Lower leg skin (tissue), 4 donors: Measurements from ENCODE around the gene GPC6. TPM values are rescaled to one million over a fixed set of nuclear protein-coding genes. Genes with fewer than 3 reads are reported as not detected.

ENCODE experiments used
- DNase-seq, 2 donors: peaks; one replicate each; pipeline ENCODE4 v3.0.0-alpha.2; 2019; ENCODE audit warnings: low spot score in 2 of 2
- H3K4me3 ChIP-seq: fragments of 200-600 bp; sonication (generic); 2 replicates; pipeline ENCODE4 v1.5.1; 2017; ENCODE audit warnings: mild to moderate bottlenecking, low read depth; ENCODE audit not compliant: poor library complexity, severe bottlenecking
- POLR2A ChIP-seq, 2 donors: fragments of 450-650 bp; IDR thresholded peaks; one replicate each; pipeline ENCODE4 v1.6.1; 2016 to 2017; ENCODE audit warnings: antibody characterized with exemption in 2 of 2, mild to moderate bottlenecking in 1 of 2, moderate library complexity in 1 of 2
- WGBS, 2 donors: methylation state at CpG; one replicate each; pipeline ENCODE4 v1.1.5; 2018; 5-methylcytosine and 5-hydroxymethylcytosine counted together
- intact Hi-C: fragments of 100-400 bp; cut with DNase I; formaldehyde crosslinking; loops from one replicate; pipeline ENCODE4 v1.15.0; 2023; ENCODE audit warnings: low total_unique reads
- total RNA-seq, 4 donors: library from RNA; depleted of rRNA; stranded (reverse); fragments of >200 nt; gene quantifications; one replicate each; pipeline ENCODE4 v1.1.0, GENCODE V29; 2016
- TF ChIP-seq, protein P1 (sequence below), 3 donors: fragments of 450-650 bp; IDR thresholded peaks; one replicate each; pipeline ENCODE4 v1.5.1; 2016; ENCODE audit warnings: antibody characterized with exemption in 3 of 3, mild to moderate bottlenecking in 3 of 3, moderate library complexity in 2 of 3

GPC6 gene
- total RNA-seq, 4 donors from 2014 or later = 1.4 to 5.2 (median 2.5) TPM

GRCh38 chr13:93243375-93244063 is 16.9 kb downstream of the GPC6 start:
- no peak for DNase-seq
- H3K4me3 ChIP-seq = no peak overlapping the region
- intact Hi-C loops = no loop called here
- WGBS, 2 donors = 79 to 86% methylated on average over 7 of the region's 7 CpGs
- TF ChIP-seq, protein P1, sequence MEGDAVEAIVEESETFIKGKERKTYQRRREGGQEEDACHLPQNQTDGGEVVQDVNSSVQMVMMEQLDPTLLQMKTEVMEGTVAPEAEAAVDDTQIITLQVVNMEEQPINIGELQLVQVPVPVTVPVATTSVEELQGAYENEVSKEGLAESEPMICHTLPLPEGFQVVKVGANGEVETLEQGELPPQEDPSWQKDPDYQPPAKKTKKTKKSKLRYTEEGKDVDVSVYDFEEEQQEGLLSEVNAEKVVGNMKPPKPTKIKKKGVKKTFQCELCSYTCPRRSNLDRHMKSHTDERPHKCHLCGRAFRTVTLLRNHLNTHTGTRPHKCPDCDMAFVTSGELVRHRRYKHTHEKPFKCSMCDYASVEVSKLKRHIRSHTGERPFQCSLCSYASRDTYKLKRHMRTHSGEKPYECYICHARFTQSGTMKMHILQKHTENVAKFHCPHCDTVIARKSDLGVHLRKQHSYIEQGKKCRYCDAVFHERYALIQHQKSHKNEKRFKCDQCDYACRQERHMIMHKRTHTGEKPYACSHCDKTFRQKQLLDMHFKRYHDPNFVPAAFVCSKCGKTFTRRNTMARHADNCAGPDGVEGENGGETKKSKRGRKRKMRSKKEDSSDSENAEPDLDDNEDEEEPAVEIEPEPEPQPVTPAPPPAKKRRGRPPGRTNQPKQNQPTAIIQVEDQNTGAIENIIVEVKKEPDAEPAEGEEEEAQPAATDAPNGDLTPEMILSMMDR (IDR thresholded peaks at IDR 0.05) = no peak
- no peak for TF ChIP-seq POLR2A (IDR thresholded peaks at IDR 0.05)

- DNase-seq = no peak
- 50 to 57% methylated on average over 15 to 16 of the region's 17 CpGs for WGBS, 2 donors
- H3K4me3 ChIP-seq = no peak overlapping the region
- intact Hi-C loops = no loop called here
- no peak for TF ChIP-seq POLR2A (IDR thresholded peaks at IDR 0.05)
- TF ChIP-seq, protein P1 (IDR thresholded peaks at IDR 0.05) = no peak
Observed at GRCh38 chr13:93244141-93244917, 17.7 kb downstream of the GPC6 start.

DNA sequence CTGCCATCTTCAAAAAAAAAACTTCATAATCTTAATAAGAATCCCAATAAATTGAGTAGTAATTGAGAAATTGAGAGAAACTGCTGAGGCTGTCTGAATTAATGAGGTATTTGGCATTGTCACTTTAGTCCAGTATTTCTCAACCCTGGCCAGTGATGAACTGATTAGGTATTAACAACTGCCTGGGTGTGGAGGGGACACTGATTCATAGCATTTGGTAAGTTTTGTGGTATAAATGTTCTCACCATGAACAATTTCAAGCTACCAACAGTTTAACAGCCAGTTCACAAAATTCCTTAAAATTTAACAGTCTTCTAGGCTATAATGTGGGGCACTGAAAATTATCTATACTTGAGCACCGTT is 18.3 kb downstream of the GPC6 start:
- H3K4me3 ChIP-seq = no peak overlapping the region
- intact Hi-C loops = no loop called here
- 76 to 78% methylated on average over 1 of the region's 1 CpG for WGBS, 2 donors
- TF ChIP-seq, protein P1 (IDR thresholded peaks at IDR 0.05) = no peak
- TF ChIP-seq POLR2A (IDR thresholded peaks at IDR 0.05) = no peak
- DNase-seq = no peak

- DNase-seq = no peak
- intact Hi-C loops = no loop called here
- TF ChIP-seq, protein P1 (IDR thresholded peaks at IDR 0.05) = no peak
- no peak for TF ChIP-seq POLR2A (IDR thresholded peaks at IDR 0.05)
- no peak overlapping the region for H3K4me3 ChIP-seq
- WGBS, 2 donors = 97 to 100% methylated on average over 1 of the region's 1 CpG
Observed at GRCh38 chr13:93246069-93246468, 19.5 kb downstream of the GPC6 start.

DNA sequence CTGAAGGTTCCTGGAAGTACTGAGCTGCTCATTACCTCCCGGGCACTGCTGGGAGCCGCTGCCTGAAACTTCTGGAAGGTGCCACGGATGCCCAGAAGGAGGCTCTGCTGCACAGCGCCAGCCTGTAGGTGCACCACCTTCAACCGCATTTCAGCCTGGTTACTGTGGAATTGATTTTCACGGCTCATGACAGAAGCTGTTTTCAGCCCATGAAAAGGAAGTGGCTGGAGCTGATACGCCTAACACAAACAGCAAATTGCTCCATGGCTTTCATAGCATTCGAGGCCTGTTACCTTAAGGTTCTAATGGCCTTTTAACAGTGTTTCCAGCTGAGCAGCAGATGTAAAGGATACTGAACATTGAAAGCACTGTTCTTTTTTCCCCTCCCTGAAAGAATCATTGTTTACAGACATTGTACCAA is 22.0 kb downstream of the GPC6 start:
- 79 to 88% methylated on average over 8 of the region's 8 CpGs for WGBS, 2 donors
- DNase-seq = no peak

More for the DNA sequence above, 22.0 kb downstream of the GPC6 start:
- H3K4me3 ChIP-seq = no peak overlapping the region
- TF ChIP-seq, protein P1 (IDR thresholded peaks at IDR 0.05) = no peak
- TF ChIP-seq POLR2A (IDR thresholded peaks at IDR 0.05) = no peak
- intact Hi-C loops = no loop called here
